GM21723 (cell line): ENCODE measurements around the gene ZNF410.
"Not testable (repeated sequence)": the region's sequence is repeated elsewhere in the genome, so short reads cannot be mapped to it uniquely, and the experiment has no call there.

Source experiments
- ATAC-seq: cut with Tn5 transposase; IDR thresholded peaks from one replicate; pipeline ENCODE4 v1.9.1; 2021; ENCODE audit warnings: mild to moderate bottlenecking, moderate library complexity; ENCODE audit not compliant: unreplicated experiment

Gene ZNF410

DNA sequence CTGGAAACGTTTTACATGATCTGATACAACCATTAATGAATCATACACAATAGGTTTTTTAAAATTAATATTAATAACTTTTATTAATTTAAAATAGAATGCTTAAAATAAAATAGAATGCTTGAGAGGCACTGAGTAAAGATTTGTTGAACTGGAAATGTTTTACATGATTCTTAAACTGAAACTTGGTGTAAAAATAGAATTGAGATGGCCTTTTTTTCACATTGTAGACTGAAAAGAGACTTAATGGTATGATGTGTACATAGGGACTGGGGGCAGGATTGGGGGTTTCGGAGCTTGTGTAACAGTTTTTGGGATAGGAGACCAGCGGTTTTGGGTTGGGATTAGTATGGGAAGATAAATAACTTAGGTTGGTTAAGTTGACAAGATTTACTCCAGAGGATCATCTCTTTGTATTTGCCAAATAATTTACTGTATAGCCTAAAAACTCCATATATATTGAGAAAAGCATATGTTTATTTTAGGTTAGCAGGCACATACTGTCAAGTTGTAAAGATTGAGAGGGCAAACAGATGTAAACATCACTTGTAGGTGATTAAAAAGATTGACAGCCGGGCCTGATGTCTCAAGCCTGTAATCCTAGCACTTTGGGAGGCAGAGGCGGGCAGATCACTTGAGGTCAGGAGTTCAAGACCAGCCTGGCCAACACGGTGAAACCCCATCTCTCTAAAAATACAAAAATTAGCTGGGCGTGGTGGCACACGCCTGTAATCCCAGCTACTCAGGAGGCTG is 2.0 kb upstream of the ZNF410 start:
- no peak for ATAC-seq

DNA sequence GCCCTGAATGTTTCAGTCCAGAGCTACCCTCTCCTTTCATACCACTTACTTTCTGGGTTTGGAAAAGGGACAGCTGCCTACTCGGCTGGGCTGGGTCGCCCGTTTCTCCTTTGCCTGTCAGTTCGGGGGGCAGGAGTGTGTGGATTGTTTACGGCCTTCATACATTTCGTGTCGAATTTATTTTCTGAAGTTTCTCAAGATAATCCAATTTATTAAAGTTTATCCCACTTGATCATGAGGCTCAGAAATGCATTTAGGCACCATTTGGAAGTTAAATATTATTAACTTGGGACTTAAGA is 608 bp downstream of the ZNF410 start:
- ATAC-seq = no peak

- no peak for ATAC-seq
Measured at GRCh38 chr14:73887694-73888459, 1.2 kb downstream of the ZNF410 start.

DNA sequence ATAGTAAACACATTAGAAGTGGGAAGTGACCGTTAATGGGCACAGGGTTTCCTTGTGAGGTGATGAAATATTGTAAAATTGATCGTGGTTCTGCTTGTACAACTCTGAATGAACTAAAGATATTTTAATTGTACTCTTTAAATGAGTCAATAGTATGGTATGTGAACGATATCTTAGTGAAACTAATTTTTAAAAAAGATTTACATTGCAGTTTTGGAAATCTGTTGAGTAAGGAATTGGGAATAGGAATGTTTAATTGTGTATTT is 1.7 kb downstream of the ZNF410 start:
- ATAC-seq = no peak

DNA sequence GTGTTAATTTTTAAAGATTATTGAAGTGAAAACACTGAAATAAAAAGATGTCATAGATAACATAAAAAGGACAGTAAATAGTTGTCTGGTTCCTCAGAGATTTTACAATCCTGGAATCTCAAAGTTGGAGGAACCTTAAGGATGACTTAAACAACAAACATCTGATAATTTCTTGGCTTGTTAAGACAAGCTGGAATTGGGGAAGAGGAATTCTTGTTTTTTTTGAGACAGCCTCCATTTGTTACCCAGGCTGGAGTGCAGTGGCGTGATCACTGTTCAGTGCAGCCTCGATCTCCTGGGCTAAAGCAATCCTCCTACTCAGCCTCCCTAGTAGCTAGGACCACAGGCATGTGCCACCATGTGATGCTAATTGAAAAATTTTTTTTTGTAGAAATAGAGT is 2.3 kb downstream of the ZNF410 start:
- no peak for ATAC-seq

- ATAC-seq = no peak
Measured at GRCh38 chr14:73889376-73889775, 2.7 kb downstream of the ZNF410 start.

DNA sequence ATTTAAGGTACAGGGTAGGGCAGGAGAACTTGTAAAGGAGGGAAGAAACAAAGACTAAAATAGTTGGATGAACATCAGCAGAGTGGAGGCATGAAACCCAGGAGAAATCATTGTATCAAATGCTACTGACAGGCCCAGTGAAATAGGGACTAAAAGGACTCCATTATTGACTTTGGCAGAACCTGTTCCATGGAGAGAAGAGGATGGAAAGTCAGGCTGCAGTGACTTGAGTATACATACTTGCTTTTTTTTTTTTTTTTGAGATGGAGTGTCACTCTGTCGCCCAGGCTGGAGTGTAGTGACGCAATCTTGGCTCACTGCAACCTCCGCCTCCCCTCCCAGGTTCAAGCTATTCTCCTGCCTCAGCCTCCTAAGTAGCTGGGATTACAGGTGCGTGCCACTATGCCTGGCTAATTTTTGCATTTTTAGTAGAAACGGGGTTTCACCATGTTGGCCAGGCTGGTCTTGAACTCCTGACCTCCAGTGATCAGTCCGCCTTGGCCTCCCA is 7.6 kb downstream of the ZNF410 start:
- not testable (repeated sequence) for ATAC-seq

- no peak for ATAC-seq
Measured at GRCh38 chr14:73895939-73896338, 9.3 kb downstream of the ZNF410 start.

DNA sequence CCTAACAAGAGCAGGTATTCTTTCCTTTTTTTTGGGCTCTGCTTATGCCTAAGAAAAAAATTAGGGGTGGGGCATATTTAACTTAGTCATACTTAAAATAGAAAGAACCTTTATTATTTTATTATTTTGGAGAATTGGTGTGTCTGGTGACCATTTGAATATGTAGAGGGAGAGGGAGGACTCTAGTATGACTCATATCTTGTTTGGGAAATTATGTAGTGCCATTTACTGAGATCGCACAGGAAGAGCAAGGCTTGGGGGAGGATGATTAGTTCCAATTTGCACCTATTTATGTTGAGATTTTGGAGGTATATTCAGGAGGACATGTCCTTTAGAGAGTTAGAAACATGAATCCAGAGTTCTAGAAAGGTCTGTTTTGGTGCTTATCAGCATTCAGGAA is 9.9 kb downstream of the ZNF410 start:
- ATAC-seq = no peak

DNA sequence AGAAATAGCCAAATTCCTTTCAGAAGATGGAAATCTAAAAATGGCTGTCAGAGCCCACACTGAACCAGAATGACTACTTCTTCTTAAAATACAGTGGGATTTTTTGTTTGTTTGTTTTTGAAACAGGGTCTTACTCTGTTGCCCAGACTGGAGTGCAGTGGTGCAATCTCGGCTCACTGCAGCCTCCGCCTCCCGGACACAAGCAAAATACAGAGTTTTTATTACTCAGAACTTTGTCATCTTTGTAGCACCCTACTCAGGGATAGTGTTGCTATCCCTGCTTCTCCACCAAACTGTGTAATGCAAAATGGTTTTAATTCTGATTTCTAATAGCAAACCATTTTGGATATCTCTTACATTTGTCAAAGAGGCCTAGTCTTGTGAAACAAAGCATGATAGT is 16.4 kb downstream of the ZNF410 start:
- no peak for ATAC-seq

- no peak for ATAC-seq
Measured at GRCh38 chr14:73909681-73910080, 23.0 kb downstream of the ZNF410 start.

- no peak for ATAC-seq
Measured at GRCh38 chr14:73913256-73913655, 26.6 kb downstream of the ZNF410 start.

GRCh38 chr14:73916324-73916723 is 29.7 kb downstream of the ZNF410 start:
- ATAC-seq = no peak

GRCh38 chr14:73919457-73919856 is 32.8 kb downstream of the ZNF410 start:
- not testable (repeated sequence) for ATAC-seq

- ATAC-seq = no peak
Measured at GRCh38 chr14:73924337-73924736, 37.7 kb downstream of the ZNF410 start.

GRCh38 chr14:73935666-73936065 is 49.0 kb downstream of the ZNF410 start:
- ATAC-seq = no peak

GRCh38 chr14:73936548-73936947 is 49.9 kb downstream of the ZNF410 start:
- no peak for ATAC-seq

- no peak for ATAC-seq
Measured at GRCh38 chr14:73937012-73937411, 50.4 kb downstream of the ZNF410 start.

DNA sequence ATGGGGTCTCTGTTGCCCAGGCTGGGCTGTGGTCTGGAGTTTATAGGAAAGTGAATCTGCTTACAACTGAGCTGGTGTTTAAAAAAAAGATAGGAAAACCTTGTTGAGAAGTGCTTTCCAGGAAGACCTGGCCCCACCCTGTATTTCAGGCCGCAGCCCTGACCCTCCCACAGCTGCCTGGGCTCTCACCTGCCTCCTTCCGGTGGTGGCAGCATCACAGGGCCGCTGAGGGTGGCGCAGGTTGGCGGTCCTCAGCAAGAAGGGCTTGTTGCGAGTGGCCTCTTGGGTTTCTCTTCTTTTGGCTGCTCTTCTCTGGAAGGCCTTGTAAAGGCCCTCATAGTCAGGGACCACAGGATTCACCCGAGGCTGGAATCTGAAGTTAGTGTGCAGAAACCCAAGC is 55.5 kb downstream of the ZNF410 start:
- no peak for ATAC-seq

- ATAC-seq = no peak
Measured at GRCh38 chr14:73943083-73943482, 56.4 kb downstream of the ZNF410 start.

DNA sequence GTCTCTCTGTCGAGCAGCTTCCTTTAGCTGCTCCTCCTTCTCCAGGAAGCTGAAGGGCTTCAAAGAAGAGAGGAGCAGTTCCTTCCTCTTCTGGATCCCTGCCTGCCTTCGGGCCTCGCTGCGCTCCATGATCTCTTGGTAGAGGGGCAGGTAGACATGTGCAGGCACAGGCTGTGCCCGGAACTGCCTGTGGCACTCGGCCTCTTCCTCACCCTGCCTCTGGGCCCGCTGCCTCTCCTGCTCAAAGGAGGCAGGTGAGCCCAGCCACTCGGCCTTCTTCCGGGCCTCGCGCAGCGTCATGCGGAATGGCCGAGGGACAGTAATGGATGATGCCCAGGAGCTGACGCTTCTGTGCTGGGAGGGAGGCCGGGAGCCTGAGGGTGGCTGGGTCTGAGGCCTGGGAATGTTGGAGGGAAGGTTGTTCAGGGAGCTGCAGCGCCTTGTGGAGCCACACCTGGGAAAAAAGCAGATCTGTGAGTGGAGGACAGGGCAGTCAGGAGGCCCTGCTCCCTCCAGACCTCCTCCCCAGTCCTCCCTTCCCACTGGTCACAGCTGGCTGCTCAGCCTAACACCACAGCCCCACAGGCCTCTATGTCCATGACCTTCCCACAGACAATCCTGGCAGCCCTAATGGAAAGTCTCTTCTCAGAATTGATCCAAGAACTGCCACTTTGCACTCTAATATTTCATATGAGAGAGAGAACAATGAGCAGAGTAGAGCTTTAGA is 57.9 kb downstream of the ZNF410 start:
- ATAC-seq = no peak

DNA sequence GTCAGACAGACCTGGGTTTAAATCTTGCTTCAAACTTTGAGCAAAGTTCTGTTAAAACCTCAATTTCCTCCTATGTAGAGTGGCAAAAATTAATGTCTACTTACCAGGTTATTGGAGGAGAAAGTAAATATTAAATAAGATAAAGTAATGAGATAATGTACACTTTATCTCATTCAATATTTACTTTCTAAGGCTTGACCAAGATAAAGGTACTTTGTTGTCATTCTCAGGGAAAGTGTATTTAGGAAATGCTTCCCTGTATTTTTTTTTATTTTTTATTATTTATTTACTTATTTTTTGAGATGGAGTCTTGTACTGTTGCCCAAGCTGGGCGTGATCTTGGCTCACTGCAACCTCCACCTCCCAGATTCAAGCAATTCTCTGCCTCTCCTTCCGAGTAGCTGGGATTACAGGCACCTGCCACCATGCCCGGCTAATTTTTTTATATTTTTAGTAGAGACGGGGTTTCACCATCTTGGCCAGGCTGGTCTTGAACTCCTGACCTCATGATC is 58.6 kb downstream of the ZNF410 start:
- ATAC-seq = no peak
